ENCODE data around the gene USP6. TPM values are rescaled to one million over a fixed set of nuclear protein-coding genes. Genes with fewer than 3 reads are reported as not detected.

Gene USP6
- total and polyA plus RNA-seq, 2 of the 4 experiments (the other 2 are of a cell fraction): 0.02 TPM; not detected in 1

DNA sequence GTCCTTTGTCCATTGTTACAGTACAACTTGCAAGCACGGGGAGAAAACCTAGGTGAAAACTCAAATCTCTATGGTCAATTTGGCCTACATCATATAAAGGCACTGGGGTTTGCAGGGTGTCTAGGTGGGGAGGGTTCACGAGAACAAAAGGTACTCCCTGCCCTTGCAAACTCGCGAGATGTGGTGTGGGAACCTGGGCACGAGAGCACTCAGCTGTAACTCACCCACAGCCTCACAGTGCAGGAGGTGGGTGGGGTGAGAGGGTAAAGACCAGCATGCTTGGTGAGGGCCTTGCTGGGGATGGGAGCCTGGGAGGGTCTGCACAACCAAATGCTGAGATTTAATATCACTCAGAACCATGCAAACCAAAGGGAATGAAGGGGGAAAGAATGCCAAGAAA is 94.3 kb downstream of the USP6 start:
- Histone ChIP-seq H2BK120ac (ENCODE audit: low read depth, low read length) (no peak overlapping the region), H4K20me1 (ENCODE audit: insufficient read depth, low read length) (no peaks in the 10 kb centered on the region), H2AK9ac (replicated peaks; ENCODE audit: low read depth, low read length, poor library complexity) (no peak overlapping the region), H2AFZ (replicated peaks; ENCODE audit: low read length, poor library complexity) (no peak overlapping the region), H4K5ac (ENCODE audit: low read depth, low read length) (no peak overlapping the region), H2BK20ac (ENCODE audit: low read depth, low read length) (no peak overlapping the region), H3K4me1 (ENCODE audit: control insufficient read depth, insufficient read depth, low read length) (no peaks in the 10 kb centered on the region), H3K9me3 (ENCODE audit: control insufficient read depth, insufficient read depth, low read length) (no peaks in the 10 kb centered on the region), H3K18ac (ENCODE audit: low read depth, low read length) (no peak overlapping the region), H3K14ac (replicated peaks; ENCODE audit: low read depth, low read length) (no peak overlapping the region), H3K27me3 (ENCODE audit: control insufficient read depth, insufficient read depth, low read length) (no peaks in the 10 kb centered on the region), H2BK5ac (ENCODE audit: low read depth, low read length, poor library complexity, severe bottlenecking) (no peak overlapping the region), H3K27ac (ENCODE audit: insufficient read depth, low read length) (no peak overlapping the region), H3K9me1 (ENCODE audit: insufficient read depth, low read length) (no peaks in the 10 kb centered on the region), H3K56ac (ENCODE audit: extremely low read depth, insufficient read depth, low read length) (no peak overlapping the region), H3K4ac (ENCODE audit: low read depth, low read length) (no peak overlapping the region), H3K4me3 (ENCODE audit: insufficient read depth, low read depth, low read length) (no peak overlapping the region), H3K4me2 (ENCODE audit: low read depth, low read length) (no peak overlapping the region), H4K91ac (ENCODE audit: insufficient read depth, low read depth, low read length) (no peak overlapping the region), H4K8ac (ENCODE audit: low read depth in 2 of 2, low read length in 2 of 2) (no peak overlapping the region), H3K36me3 (ENCODE audit: control insufficient read depth, insufficient read depth, low read length) (0 out of 2 replicates have a peak, but pooled peaks cover 1% of the 10 kb centered on the region), H3K79me1 (ENCODE audit: low read depth in 1 of 2, low read length in 2 of 2) (no peaks in the 10 kb centered on the region), H2BK15ac (ENCODE audit: low read depth, low read length) (no peak overlapping the region), H2AK5ac (ENCODE audit: low read depth, low read length) (no peak overlapping the region), H3K9ac (ENCODE audit: low read depth, low read length) (no peak overlapping the region), H3K23ac (ENCODE audit: low read depth, low read length) (no peak overlapping the region)
- DNase-seq (no peak), ATAC-seq (ENCODE audit: low read depth) (no peak)
- POLR2A ChIA-PET (ENCODE audit: unreplicated experiment): no interaction called here
- CTCF ChIA-PET: no interaction called here
- dilution Hi-C loops (cut with HindIII; ENCODE audit: low sequenced_read_pairs, unreplicated experiment): no loop called here
- intact Hi-C loops (cut with micrococcal nuclease): no loop called here
- TF ChIP-seq MXI1 (IDR thresholded peaks at IDR 0.05; ENCODE audit: borderline replicate concordance, low read depth, low read length): no peak
- TF ChIP-seq MAZ (IDR thresholded peaks at IDR 0.05; ENCODE audit: borderline replicate concordance, low read depth, low read length): no peak
- TF ChIP-seq SMC3 (IDR thresholded peaks at IDR 0.05; ENCODE audit: low read depth, low read length): no peak
- no peak for TF ChIP-seq CEBPB (IDR thresholded peaks at IDR 0.05; ENCODE audit: low read depth, low read length)
- TF ChIP-seq, protein P1, sequence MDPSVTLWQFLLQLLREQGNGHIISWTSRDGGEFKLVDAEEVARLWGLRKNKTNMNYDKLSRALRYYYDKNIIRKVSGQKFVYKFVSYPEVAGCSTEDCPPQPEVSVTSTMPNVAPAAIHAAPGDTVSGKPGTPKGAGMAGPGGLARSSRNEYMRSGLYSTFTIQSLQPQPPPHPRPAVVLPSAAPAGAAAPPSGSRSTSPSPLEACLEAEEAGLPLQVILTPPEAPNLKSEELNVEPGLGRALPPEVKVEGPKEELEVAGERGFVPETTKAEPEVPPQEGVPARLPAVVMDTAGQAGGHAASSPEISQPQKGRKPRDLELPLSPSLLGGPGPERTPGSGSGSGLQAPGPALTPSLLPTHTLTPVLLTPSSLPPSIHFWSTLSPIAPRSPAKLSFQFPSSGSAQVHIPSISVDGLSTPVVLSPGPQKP (IDR thresholded peaks at IDR 0.05; ENCODE audit: borderline replicate concordance, low read depth, low read length): no peak
- TF ChIP-seq FOS (IDR thresholded peaks at IDR 0.05; ENCODE audit: low read depth, low read length): no peak
- TF ChIP-seq CHD1 (IDR thresholded peaks at IDR 0.05; ENCODE audit: low read depth, low read length): no peak
- TF ChIP-seq RCOR1 (IDR thresholded peaks at IDR 0.05; ENCODE audit: insufficient replicate concordance, low read length): no peak
- no peak for TF ChIP-seq NFE2L2 (IDR thresholded peaks at IDR 0.05; ENCODE audit: low read depth, low read length)
- no peak for TF ChIP-seq RFX5 (IDR thresholded peaks at IDR 0.05; ENCODE audit: low read depth, low read length)
- TF ChIP-seq, protein P2, sequence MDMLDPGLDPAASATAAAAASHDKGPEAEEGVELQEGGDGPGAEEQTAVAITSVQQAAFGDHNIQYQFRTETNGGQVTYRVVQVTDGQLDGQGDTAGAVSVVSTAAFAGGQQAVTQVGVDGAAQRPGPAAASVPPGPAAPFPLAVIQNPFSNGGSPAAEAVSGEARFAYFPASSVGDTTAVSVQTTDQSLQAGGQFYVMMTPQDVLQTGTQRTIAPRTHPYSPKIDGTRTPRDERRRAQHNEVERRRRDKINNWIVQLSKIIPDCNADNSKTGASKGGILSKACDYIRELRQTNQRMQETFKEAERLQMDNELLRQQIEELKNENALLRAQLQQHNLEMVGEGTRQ (IDR thresholded peaks at IDR 0.05; ENCODE audit: low read depth, low read length): no peak
- TF ChIP-seq POLR2A (IDR thresholded peaks at IDR 0.05; ENCODE audit: low read depth, low read length): no peak
- TF ChIP-seq MAFK (IDR thresholded peaks at IDR 0.05; ENCODE audit: low read depth, low read length): no peak
- no peak for TF ChIP-seq BHLHE40 (IDR thresholded peaks at IDR 0.05; ENCODE audit: low read depth, low read length)
- TF ChIP-seq, protein P3, sequence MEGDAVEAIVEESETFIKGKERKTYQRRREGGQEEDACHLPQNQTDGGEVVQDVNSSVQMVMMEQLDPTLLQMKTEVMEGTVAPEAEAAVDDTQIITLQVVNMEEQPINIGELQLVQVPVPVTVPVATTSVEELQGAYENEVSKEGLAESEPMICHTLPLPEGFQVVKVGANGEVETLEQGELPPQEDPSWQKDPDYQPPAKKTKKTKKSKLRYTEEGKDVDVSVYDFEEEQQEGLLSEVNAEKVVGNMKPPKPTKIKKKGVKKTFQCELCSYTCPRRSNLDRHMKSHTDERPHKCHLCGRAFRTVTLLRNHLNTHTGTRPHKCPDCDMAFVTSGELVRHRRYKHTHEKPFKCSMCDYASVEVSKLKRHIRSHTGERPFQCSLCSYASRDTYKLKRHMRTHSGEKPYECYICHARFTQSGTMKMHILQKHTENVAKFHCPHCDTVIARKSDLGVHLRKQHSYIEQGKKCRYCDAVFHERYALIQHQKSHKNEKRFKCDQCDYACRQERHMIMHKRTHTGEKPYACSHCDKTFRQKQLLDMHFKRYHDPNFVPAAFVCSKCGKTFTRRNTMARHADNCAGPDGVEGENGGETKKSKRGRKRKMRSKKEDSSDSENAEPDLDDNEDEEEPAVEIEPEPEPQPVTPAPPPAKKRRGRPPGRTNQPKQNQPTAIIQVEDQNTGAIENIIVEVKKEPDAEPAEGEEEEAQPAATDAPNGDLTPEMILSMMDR (conservative IDR thresholded peaks at IDR 0.05; ENCODE audit: low read depth, low read length): no peak
- TF ChIP-seq RAD21 (IDR thresholded peaks at IDR 0.05; ENCODE audit: low read length): no peak
- WGBS, 2 experiments (ENCODE audit: extremely low coverage in 2 of 2, insufficient read length in 1 of 2): no CpG with 5 or more reads among the region's 5 CpGs
- in situ Hi-C loops (cut with MboI; ENCODE audit: low sequenced_read_pairs): no loop called here
- BruUV-seq (replicated peaks): no TSS peak

All from IMR-90 (cell line).